ENCODE results near the gene SYNE2.

DNA sequence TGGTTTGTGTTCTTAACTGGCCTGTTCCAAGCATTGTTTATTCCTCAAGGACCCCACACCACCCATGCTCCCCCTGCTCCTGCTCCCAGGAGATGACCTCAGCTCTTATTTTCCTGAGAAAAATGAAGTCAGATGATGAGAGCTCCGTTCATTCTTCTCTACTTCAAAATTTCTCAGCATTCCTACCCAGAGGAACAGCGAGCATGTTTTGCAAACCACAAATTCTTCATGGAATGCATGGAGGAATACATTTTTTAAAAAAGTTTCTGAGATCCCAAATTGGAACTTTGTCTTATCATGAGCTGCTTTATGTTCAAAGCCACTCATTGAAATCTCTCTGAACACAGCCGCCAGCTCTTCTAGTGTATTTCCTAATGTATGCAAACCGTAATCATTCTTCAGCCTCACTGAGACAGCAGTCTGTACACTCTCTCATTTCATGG lies 44.9 kb downstream of the SYNE2 start:
- no peak for TF ChIP-seq POLR2A (IDR thresholded peaks at IDR 0.05)
- TF ChIP-seq, protein P1, sequence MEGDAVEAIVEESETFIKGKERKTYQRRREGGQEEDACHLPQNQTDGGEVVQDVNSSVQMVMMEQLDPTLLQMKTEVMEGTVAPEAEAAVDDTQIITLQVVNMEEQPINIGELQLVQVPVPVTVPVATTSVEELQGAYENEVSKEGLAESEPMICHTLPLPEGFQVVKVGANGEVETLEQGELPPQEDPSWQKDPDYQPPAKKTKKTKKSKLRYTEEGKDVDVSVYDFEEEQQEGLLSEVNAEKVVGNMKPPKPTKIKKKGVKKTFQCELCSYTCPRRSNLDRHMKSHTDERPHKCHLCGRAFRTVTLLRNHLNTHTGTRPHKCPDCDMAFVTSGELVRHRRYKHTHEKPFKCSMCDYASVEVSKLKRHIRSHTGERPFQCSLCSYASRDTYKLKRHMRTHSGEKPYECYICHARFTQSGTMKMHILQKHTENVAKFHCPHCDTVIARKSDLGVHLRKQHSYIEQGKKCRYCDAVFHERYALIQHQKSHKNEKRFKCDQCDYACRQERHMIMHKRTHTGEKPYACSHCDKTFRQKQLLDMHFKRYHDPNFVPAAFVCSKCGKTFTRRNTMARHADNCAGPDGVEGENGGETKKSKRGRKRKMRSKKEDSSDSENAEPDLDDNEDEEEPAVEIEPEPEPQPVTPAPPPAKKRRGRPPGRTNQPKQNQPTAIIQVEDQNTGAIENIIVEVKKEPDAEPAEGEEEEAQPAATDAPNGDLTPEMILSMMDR (IDR thresholded peaks at IDR 0.05): no peak
- no peak for TF ChIP-seq POLR2AphosphoS5 (IDR thresholded peaks at IDR 0.05)

Measured in prostate gland (tissue), 2 donors.